Mesendoderm (in vitro differentiated cells): ENCODE results near the gene MACROD2.

Source experiments
- DNase-seq: peaks from one replicate; pipeline ENCODE4 v3.0.0; 2013
- H2AK5ac ChIP-seq: 2 replicates; pipeline ENCODE4 v1.6.1; 2013; ENCODE audit warnings: low read length, inconsistent platforms
- H2BK120ac ChIP-seq: 2 replicates; pipeline ENCODE4 v1.6.1; 2013; ENCODE audit warnings: low read depth, mild to moderate bottlenecking, low read length, moderate library complexity, mixed read lengths
- H2BK15ac ChIP-seq: replicated peaks from 2 replicates; pipeline ENCODE4 v1.6.1; 2013; ENCODE audit warnings: low read depth, mild to moderate bottlenecking, moderate library complexity
- H2BK5ac ChIP-seq: 2 replicates; pipeline ENCODE4 v1.6.1; 2013; ENCODE audit warnings: low read length, inconsistent platforms
- H3K18ac ChIP-seq: 2 replicates; pipeline ENCODE4 v1.6.1; 2013; ENCODE audit warnings: mild to moderate bottlenecking, low read length, mixed read lengths
- H3K23ac ChIP-seq: one replicate; pipeline ENCODE4 v1.6.1; 2013; ENCODE audit warnings: low read length
- H3K27ac ChIP-seq: 2 replicates; pipeline ENCODE4 v1.5.1; 2013; ENCODE audit warnings: low read depth, mild to moderate bottlenecking, inconsistent platforms, low read length, moderate library complexity
- H3K27me3 ChIP-seq: 2 replicates; pipeline ENCODE4 v1.6.1; 2013; ENCODE audit warnings: low read length, control low read depth, mild to moderate bottlenecking, inconsistent platforms; ENCODE audit not compliant: insufficient read depth, poor library complexity
- H3K36me3 ChIP-seq: 2 replicates; pipeline ENCODE4 v1.6.1; 2013; ENCODE audit warnings: low read length, inconsistent platforms; ENCODE audit not compliant: control insufficient read depth, insufficient read depth
- H3K4ac ChIP-seq: one replicate; pipeline ENCODE4 v1.6.1; 2013; ENCODE audit warnings: low read depth, mild to moderate bottlenecking, low read length, moderate library complexity
- H3K4me1 ChIP-seq: 2 replicates; pipeline ENCODE4 v1.6.1; 2013; ENCODE audit warnings: low read depth, low read length, inconsistent platforms; ENCODE audit not compliant: control insufficient read depth
- H3K4me2 ChIP-seq: 2 replicates; pipeline ENCODE4 v1.6.1; 2013; ENCODE audit warnings: low read length
- H3K4me3 ChIP-seq: 2 replicates; pipeline ENCODE4 v1.5.1; 2013; ENCODE audit warnings: mild to moderate bottlenecking, low read length
- H3K56ac ChIP-seq: one replicate; pipeline ENCODE4 v1.6.1; 2013; ENCODE audit warnings: low read length
- H3K79me1 ChIP-seq: 2 replicates; pipeline ENCODE4 v1.6.1; 2013; ENCODE audit warnings: low read length, inconsistent platforms
- H3K79me2 ChIP-seq: 2 replicates; pipeline ENCODE4 v1.6.1; 2013; ENCODE audit warnings: mild to moderate bottlenecking, low read length; ENCODE audit not compliant: control insufficient read depth, insufficient read depth
- H3K9ac ChIP-seq: 2 replicates; pipeline ENCODE4 v1.6.1; 2013; ENCODE audit warnings: low read length, inconsistent platforms
- H4K5ac ChIP-seq: one replicate; pipeline ENCODE4 v1.6.1; 2013; ENCODE audit warnings: low read length
- H4K8ac ChIP-seq: one replicate; pipeline ENCODE4 v1.6.1; 2013; ENCODE audit warnings: low read depth, mild to moderate bottlenecking, control low read depth, low read length, moderate library complexity
- WGBS: extraction: QIAGEN DNeasy Blood & Tissue Kit; methylation state at CpG from one replicate; pipeline ENCODE4 v1.1.7; 2013; ENCODE audit warnings: low lambda C conversion rate, missing lambda C conversion rate; ENCODE audit not compliant: insufficient coverage; ENCODE audit errors: extremely low coverage; 5-methylcytosine and 5-hydroxymethylcytosine counted together

The MACROD2 gene

GRCh38 chr20:16062661-16063581 is 2067.6 kb downstream of the MACROD2 start:
- Histone ChIP-seq H4K5ac (no peak overlapping the region), H3K9ac (no peak overlapping the region), H2BK5ac (no peak overlapping the region), H3K4me3 (no peak overlapping the region), H3K4ac (no peak overlapping the region), H3K4me1 (no peaks in the 10 kb centered on the region), H2BK15ac (no peak overlapping the region), H3K79me2 (no peaks in the 10 kb centered on the region), H3K4me2 (no peak overlapping the region), H2BK120ac (no peak overlapping the region), H3K27ac (no peak overlapping the region), H3K18ac (no peak overlapping the region), H2AK5ac (no peak overlapping the region), H3K23ac (no peak overlapping the region), H3K79me1 (no peaks in the 10 kb centered on the region), H4K8ac (no peak overlapping the region), H3K27me3 (no peaks in the 10 kb centered on the region), H3K56ac (no peak overlapping the region), H3K36me3 (no peaks in the 10 kb centered on the region)
- DNase-seq, result peak; percentile 18
- WGBS, result no CpG with 5 or more reads among the region's 10 CpGs

- DNase-seq, result no peak
- no peaks in the 10 kb centered on the region for H3K27me3 ChIP-seq
- WGBS, result no CpG with 5 or more reads among the region's 2 CpGs
Observed at GRCh38 chr20:16063881-16064280, 2068.6 kb downstream of the MACROD2 start.

GRCh38 chr20:16064989-16065707 is 2069.8 kb downstream of the MACROD2 start:
- H3K23ac ChIP-seq, result no peak overlapping the region
- no peaks in the 10 kb centered on the region for H3K4me1 ChIP-seq
- no peak overlapping the region for H4K5ac ChIP-seq
- H2BK5ac ChIP-seq, result no peak overlapping the region
- H2BK120ac ChIP-seq, result no peak overlapping the region
- H2AK5ac ChIP-seq, result no peak overlapping the region
- WGBS, result no CpG with 5 or more reads among the region's 3 CpGs
- no peak overlapping the region for H3K4me3 ChIP-seq
- no peaks in the 10 kb centered on the region for H3K36me3 ChIP-seq
- H3K4ac ChIP-seq, result no peak overlapping the region
- H2BK15ac ChIP-seq, result no peak overlapping the region
- H3K79me1 ChIP-seq, result no peaks in the 10 kb centered on the region
- no peaks in the 10 kb centered on the region for H3K27me3 ChIP-seq
- no peak overlapping the region for H3K27ac ChIP-seq
- no peak overlapping the region for H4K8ac ChIP-seq
- no peak overlapping the region for H3K4me2 ChIP-seq
- no peaks in the 10 kb centered on the region for H3K79me2 ChIP-seq
- H3K56ac ChIP-seq, result no peak overlapping the region
- no peak overlapping the region for H3K18ac ChIP-seq
- peak; percentile 10 for DNase-seq
- H3K9ac ChIP-seq, result no peak overlapping the region

More at GRCh38 chr20:16063881-16064280, 2068.6 kb downstream of the MACROD2 start:
- Histone ChIP-seq H2BK120ac (no peak overlapping the region), H2AK5ac (no peak overlapping the region), H2BK15ac (no peak overlapping the region), H3K18ac (no peak overlapping the region), H2BK5ac (no peak overlapping the region), H3K23ac (no peak overlapping the region), H3K4me3 (no peak overlapping the region), H3K4me1 (no peaks in the 10 kb centered on the region), H3K4ac (no peak overlapping the region), H3K9ac (no peak overlapping the region), H4K5ac (no peak overlapping the region), H3K79me2 (no peaks in the 10 kb centered on the region), H3K56ac (no peak overlapping the region), H3K4me2 (no peak overlapping the region), H3K36me3 (no peaks in the 10 kb centered on the region), H4K8ac (no peak overlapping the region), H3K27ac (no peak overlapping the region), H3K79me1 (no peaks in the 10 kb centered on the region)

GRCh38 chr20:16066571-16066970 is 2071.3 kb downstream of the MACROD2 start:
- H3K4me1 ChIP-seq, result no peaks in the 10 kb centered on the region

GRCh38 chr20:16069389-16070010 is 2074.2 kb downstream of the MACROD2 start:
- Histone ChIP-seq H3K27me3 (no peaks in the 10 kb centered on the region), H3K36me3 (no peaks in the 10 kb centered on the region), H2BK120ac (no peak overlapping the region), H3K56ac (no peak overlapping the region), H3K79me1 (no peaks in the 10 kb centered on the region), H3K23ac (no peak overlapping the region), H3K4me1 (no peaks in the 10 kb centered on the region), H3K4ac (no peak overlapping the region), H4K5ac (no peak overlapping the region), H3K79me2 (no peaks in the 10 kb centered on the region), H3K4me3 (no peak overlapping the region), H3K27ac (no peak overlapping the region), H4K8ac (no peak overlapping the region), H3K9ac (no peak overlapping the region), H2BK15ac (no peak overlapping the region), H3K4me2 (no peak overlapping the region), H2BK5ac (no peak overlapping the region), H3K18ac (no peak overlapping the region), H2AK5ac (no peak overlapping the region)
- DNase-seq, result no peak
- no CpG with 5 or more reads among the region's 1 CpG for WGBS

More at GRCh38 chr20:16066571-16066970, 2071.3 kb downstream of the MACROD2 start:
- H3K79me2 ChIP-seq, result no peaks in the 10 kb centered on the region
- H3K27me3 ChIP-seq, result no peaks in the 10 kb centered on the region
- no peak overlapping the region for H3K4ac ChIP-seq
- no peak overlapping the region for H2BK120ac ChIP-seq
- no peak overlapping the region for H2BK5ac ChIP-seq
- no peak overlapping the region for H3K9ac ChIP-seq
- no peaks in the 10 kb centered on the region for H3K36me3 ChIP-seq
- DNase-seq, result no peak
- H2AK5ac ChIP-seq, result no peak overlapping the region
- no peak overlapping the region for H3K27ac ChIP-seq
- no peak overlapping the region for H2BK15ac ChIP-seq
- no peak overlapping the region for H3K56ac ChIP-seq
- H3K18ac ChIP-seq, result no peak overlapping the region
- no peaks in the 10 kb centered on the region for H3K79me1 ChIP-seq
- H3K4me3 ChIP-seq, result no peak overlapping the region
- H4K8ac ChIP-seq, result no peak overlapping the region
- H4K5ac ChIP-seq, result no peak overlapping the region
- no peak overlapping the region for H3K4me2 ChIP-seq
- H3K23ac ChIP-seq, result no peak overlapping the region
- WGBS, result no CpG with 5 or more reads among the region's 5 CpGs
